HG02973 (cell line): ENCODE data around the gene APLN.

Experiments
- ATAC-seq: cut with Tn5 transposase; IDR thresholded peaks from one replicate; pipeline ENCODE4 v1.9.1; 2021; ENCODE audit warnings: moderate library complexity; ENCODE audit not compliant: unreplicated experiment

Gene APLN

GRCh38 chrX:129654652-129655546, at the start of gene APLN:
TSS of gene APLN (minus strand) at chrX:129654956. CDS start at chrX:129654630, 326 bp downstream.
- peak; percentile 44 for ATAC-seq

GRCh38 chrX:129704491-129704890, 49.7 kb upstream of the APLN start:
- ATAC-seq, result no peak

- no peak for ATAC-seq
Measured at GRCh38 chrX:129701624-129702069, 46.9 kb upstream of the APLN start.

GRCh38 chrX:129700536-129700935, 45.8 kb upstream of the APLN start:
- no peak for ATAC-seq

- ATAC-seq, result no peak
Measured at GRCh38 chrX:129698150-129698549, 43.4 kb upstream of the APLN start.

- ATAC-seq, result no peak
Measured at GRCh38 chrX:129697204-129697829, 42.6 kb upstream of the APLN start.

- no peak for ATAC-seq
Measured at GRCh38 chrX:129696463-129697155, 41.9 kb upstream of the APLN start.

GRCh38 chrX:129695937-129696336, 41.2 kb upstream of the APLN start:
- no peak for ATAC-seq

GRCh38 chrX:129695535-129695934, 40.8 kb upstream of the APLN start:
- no peak for ATAC-seq

- ATAC-seq, result no peak
Measured at GRCh38 chrX:129694805-129695204, 40.0 kb upstream of the APLN start.

GRCh38 chrX:129693354-129693753, 38.6 kb upstream of the APLN start:
- ATAC-seq, result no peak

- no peak for ATAC-seq
Measured at GRCh38 chrX:129690435-129690834, 35.7 kb upstream of the APLN start.

- no peak for ATAC-seq
Measured at GRCh38 chrX:129689796-129690195, 35.0 kb upstream of the APLN start.

- ATAC-seq, result no peak
Measured at GRCh38 chrX:129688097-129688496, 33.3 kb upstream of the APLN start.

GRCh38 chrX:129686422-129686948, 31.7 kb upstream of the APLN start:
- ATAC-seq, result no peak

- no peak for ATAC-seq
Measured at GRCh38 chrX:129682979-129683378, 28.2 kb upstream of the APLN start.

- ATAC-seq, result no peak
Measured at GRCh38 chrX:129679901-129680300, 25.1 kb upstream of the APLN start.

GRCh38 chrX:129678614-129679195, 23.9 kb upstream of the APLN start:
- ATAC-seq, result no peak

GRCh38 chrX:129667412-129667811, 12.7 kb upstream of the APLN start:
- no peak for ATAC-seq

GRCh38 chrX:129665916-129666644, 11.3 kb upstream of the APLN start:
- ATAC-seq, result no peak
